ENCODE results near the gene PI4KA. TPM values are rescaled to one million over a fixed set of nuclear protein-coding genes. Genes with fewer than 3 reads are reported as not detected.

Gene PI4KA
- total RNA-seq, 1 experiment from 2014 or later, result 65.8 TPM

DNA sequence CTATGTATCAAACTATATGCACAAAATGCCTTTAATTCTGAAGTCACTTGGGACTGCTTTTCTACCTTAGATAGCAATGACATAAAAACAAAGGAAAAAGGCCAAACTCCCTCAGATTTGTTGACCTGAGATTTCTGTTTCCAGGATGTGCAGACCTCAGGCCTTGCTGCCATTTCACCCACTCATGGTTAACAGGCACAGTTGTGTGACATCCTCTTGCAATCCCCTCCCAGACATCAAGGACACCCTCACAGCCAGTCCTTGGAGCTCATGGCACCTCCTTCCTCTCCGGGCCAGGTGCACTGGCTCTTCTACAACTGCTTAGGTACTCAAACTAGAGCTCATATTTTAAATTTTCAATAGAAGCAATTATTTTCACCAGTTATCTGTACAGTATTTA, 47.4 kb downstream of the PI4KA start:
- H3K36me3 Mint-ChIP-seq (ENCODE audit: insufficient read depth in 1 of 3, low read depth in 3 of 3), result peaks cover 6 to 54% (median 27%) of the 10 kb centered on the region in 3 experiments; a peak in 6 of 7 replicates

More for the DNA sequence above, 47.4 kb downstream of the PI4KA start:
- no peak overlapping the region for H2BK15ac ChIP-seq (ENCODE audit: low read depth, low read length)
- H2BK12ac ChIP-seq (ENCODE audit: insufficient read length, low read depth, low read length), result no peak overlapping the region
- H4K91ac ChIP-seq (ENCODE audit: insufficient read length, low read depth, low read length), result no peak overlapping the region
- no CpG with 5 or more reads among the region's 1 CpG for WGBS (ENCODE audit: extremely low coverage, insufficient read length, low lambda C conversion rate)
- Mint-ChIP-seq H3K27me3 (ENCODE audit: low read depth) (no peaks in the 10 kb centered on the region), H3K4me3 (no peak overlapping the region), H3K4me1 (no peaks in the 10 kb centered on the region; a peak in 2 of 4 replicates), H3K9me3 (no peaks in the 10 kb centered on the region), H3K27ac (no peak overlapping the region)
- no peak overlapping the region for H2AFZ ChIP-seq (ENCODE audit: low read length)
- TF ChIP-seq CTCF (conservative IDR thresholded peaks at IDR 0.05), result no peak
- no peak overlapping the region for H3K27ac ChIP-seq (ENCODE audit: insufficient read length, low read depth, low read length)
- no peak overlapping the region for H2BK5ac ChIP-seq (ENCODE audit: insufficient read length, low read length)
- H2AK5ac ChIP-seq (ENCODE audit: insufficient read length, low read length), result no peak overlapping the region
- no peak overlapping the region for H3K56ac ChIP-seq (ENCODE audit: insufficient read length, low read depth, low read length)
- H4K20me1 ChIP-seq (ENCODE audit: control insufficient read depth, insufficient read depth, insufficient read length), result no peaks in the 10 kb centered on the region
- DNase-seq, result no peak
- H4K5ac ChIP-seq (ENCODE audit: insufficient read length, low read depth, low read length), result no peak overlapping the region
- H3K27me3 ChIP-seq (ENCODE audit: insufficient read depth, low read length), result no peaks in the 10 kb centered on the region
- H3K14ac ChIP-seq (ENCODE audit: insufficient read depth, low read length), result no peak overlapping the region
- H3K4me2 ChIP-seq (ENCODE audit: insufficient read depth, insufficient read length, low read length), result no peak overlapping the region
- H3K79me1 ChIP-seq (ENCODE audit: insufficient read depth, low read depth, low read length, poor library complexity, severe bottlenecking), result no peaks in the 10 kb centered on the region
- H3K79me2 ChIP-seq (ENCODE audit: insufficient read depth, low read length), result no peaks in the 10 kb centered on the region
- H3K23ac ChIP-seq (ENCODE audit: insufficient read length, low read depth, low read length), result no peak overlapping the region
- H3K9ac ChIP-seq (ENCODE audit: extremely low read depth, insufficient read length, low read length), result no peak overlapping the region
- no peak overlapping the region for H3K18ac ChIP-seq (ENCODE audit: insufficient read length, low read depth, low read length)
- no peaks in the 10 kb centered on the region for H3K4me1 ChIP-seq (ENCODE audit: insufficient read depth, low read length)
- no peak overlapping the region for H3T11ph ChIP-seq (ENCODE audit: low read length)
- no peaks in the 10 kb centered on the region for H3K23me2 ChIP-seq (ENCODE audit: insufficient read length, low read depth, low read length, poor library complexity, severe bottlenecking)
- H2BK20ac ChIP-seq (ENCODE audit: low read depth, low read length, poor library complexity, severe bottlenecking), result no peak overlapping the region
- no peak overlapping the region for H2BK120ac ChIP-seq (ENCODE audit: low read depth, low read length, poor library complexity, severe bottlenecking)
- H3K4ac ChIP-seq (ENCODE audit: low read depth, low read length), result no peak overlapping the region
- H3K9me3 ChIP-seq (ENCODE audit: control insufficient read depth, low read depth, low read length), result no peaks in the 10 kb centered on the region
- H4K8ac ChIP-seq (replicated peaks; ENCODE audit: insufficient read length, low read depth, low read length), result no peak overlapping the region
